Cardiac muscle cell (in vitro differentiated cells and primary cell): ENCODE data around the gene RBL2. TPM values are rescaled to one million over a fixed set of nuclear protein-coding genes. Genes with fewer than 3 reads are reported as not detected.
"Not testable (repeated sequence)": the region's sequence is repeated elsewhere in the genome, so short reads cannot be mapped to it uniquely, and the experiment has no call there.

ENCODE experiments used
- DNase-seq, 2 donors: peaks; one replicate each; pipeline versions ENCODE4 v3.0.0 to v3.0.0-alpha.2; 2010 to 2017; ENCODE audit warnings: low read depth in 1 of 2, low spot score in 1 of 2
- H3K27ac ChIP-seq: fragments of 200-600 bp; sonication (generic); 2 replicates; pipeline ENCODE4 v1.5.1; 2016
- H3K27me3 ChIP-seq: fragments of 200-600 bp; sonication (generic); 2 replicates; pipeline ENCODE4 v1.6.0; 2016; ENCODE audit warnings: control low read depth
- H3K36me3 ChIP-seq: fragments of 200-600 bp; sonication (generic); 2 replicates; pipeline ENCODE4 v1.5.1; 2016; ENCODE audit warnings: control low read depth
- H3K4me1 ChIP-seq: fragments of 200-600 bp; sonication (generic); 2 replicates; pipeline ENCODE4 v1.8.1; 2017; ENCODE audit warnings: low read depth, mild to moderate bottlenecking, mixed run types
- H3K4me3 ChIP-seq: fragments of 200-600 bp; sonication (generic); 2 replicates; pipeline ENCODE4 v1.5.1; 2016; ENCODE audit warnings: mild to moderate bottlenecking
- H3K9me3 ChIP-seq: fragments of 200-600 bp; sonication (generic); 2 replicates; pipeline ENCODE4 v1.5.1; 2017; ENCODE audit warnings: low read depth, mild to moderate bottlenecking, control low read depth
- CTCF ChIP-seq: IDR thresholded peaks from 2 replicates; pipeline ENCODE4 v1.5.1; 2012; ENCODE audit warnings: low read depth, mild to moderate bottlenecking, low read length
- polyA plus RNA-seq: library from polyadenylated mRNA; unstranded; fragments of >200 nt; fragmentation: Nextera tagmentation; extraction: Ambion mirVana; gene quantifications from 2 replicates; pipeline ENCODE4 v1.2.1, GENCODE V29; 2016
- total RNA-seq: library from RNA; depleted of rRNA; stranded (reverse); fragments of >200 nt; gene quantifications from 2 replicates; pipeline ENCODE4 v1.2.3, GENCODE V29; 2016

The RBL2 gene
- total and polyA plus RNA-seq, 2 experiments from 2014 or later, result 43.1 to 49.8 TPM

- no peak overlapping the region for H3K27ac ChIP-seq
- no peak for DNase-seq
- H3K4me3 ChIP-seq, result no peak overlapping the region
- H3K36me3 ChIP-seq, result no peaks in the 10 kb centered on the region
- no peak for TF ChIP-seq CTCF
- no peaks in the 10 kb centered on the region for H3K4me1 ChIP-seq
- no peaks in the 10 kb centered on the region for H3K9me3 ChIP-seq
- H3K27me3 ChIP-seq, result no peaks in the 10 kb centered on the region
Measured at GRCh38 chr16:53530741-53531140, 96.5 kb downstream of the RBL2 start.

- H3K4me1 ChIP-seq, result peaks cover 6% of the 10 kb centered on the region
- H3K27me3 ChIP-seq, result no peaks in the 10 kb centered on the region
- no peaks in the 10 kb centered on the region for H3K9me3 ChIP-seq
- no peaks in the 10 kb centered on the region for H3K36me3 ChIP-seq
- H3K4me3 ChIP-seq, result no peak overlapping the region
- H3K27ac ChIP-seq, result no peak overlapping the region
- no peak for DNase-seq
- TF ChIP-seq CTCF, result no peak
Measured at GRCh38 chr16:53534206-53534605, 99.9 kb downstream of the RBL2 start.

DNA sequence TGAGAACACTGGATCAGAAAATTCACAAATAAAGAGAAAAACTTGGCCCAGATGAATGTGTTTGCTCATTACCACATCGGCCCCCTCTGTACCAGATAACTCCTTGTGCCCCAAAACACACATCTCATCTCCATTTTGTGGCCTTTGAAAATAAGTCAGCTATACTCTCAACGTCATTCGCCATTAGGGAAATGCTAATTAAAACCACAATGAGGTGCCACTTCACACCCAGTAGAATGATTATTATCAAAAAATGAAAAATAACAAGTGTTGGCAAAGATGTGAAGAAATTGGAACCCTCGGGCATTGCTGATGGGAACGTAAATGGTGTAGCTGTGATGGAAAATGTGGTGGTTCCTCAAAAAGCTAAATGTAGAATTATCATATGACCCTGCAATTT lies 103.4 kb downstream of the RBL2 start:
- H3K9me3 ChIP-seq, result no peaks in the 10 kb centered on the region
- H3K27me3 ChIP-seq, result no peaks in the 10 kb centered on the region
- no peak for DNase-seq
- no peaks in the 10 kb centered on the region for H3K36me3 ChIP-seq
- H3K4me3 ChIP-seq, result no peak overlapping the region
- H3K4me1 ChIP-seq, result peaks cover 6% of the 10 kb centered on the region
- no peak overlapping the region for H3K27ac ChIP-seq
- TF ChIP-seq CTCF, result no peak

DNA sequence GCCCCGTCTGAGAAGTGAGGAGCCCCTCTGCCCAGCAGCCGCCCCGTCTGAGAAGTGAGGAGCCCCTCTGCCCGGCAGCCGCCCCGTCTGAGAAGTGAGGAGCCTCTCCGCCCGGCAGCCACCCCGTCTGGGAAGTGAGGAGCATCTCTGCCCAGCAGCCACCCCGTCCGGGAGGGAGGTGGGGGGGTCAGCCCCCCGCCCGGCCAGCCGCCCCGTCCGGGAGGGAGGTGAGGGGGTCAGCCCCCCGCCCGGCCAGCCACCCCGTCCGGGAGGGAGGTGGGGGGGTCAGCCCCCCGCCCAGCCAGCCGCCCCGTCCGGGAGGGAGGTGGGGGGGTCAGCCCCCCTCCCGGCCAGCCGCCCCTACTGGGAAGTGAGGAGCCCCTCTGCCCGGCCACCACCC lies 105.1 kb downstream of the RBL2 start:
- H3K4me1 ChIP-seq, H3K36me3 ChIP-seq, DNase-seq: not testable (repeated sequence)

GRCh38 chr16:53539759-53540718 lies 105.8 kb downstream of the RBL2 start:
- not testable (repeated sequence) for H3K9me3 ChIP-seq, DNase-seq, H3K36me3 ChIP-seq, H3K4me3 ChIP-seq, H3K27me3 ChIP-seq, H3K27ac ChIP-seq, H3K4me1 ChIP-seq

More for the DNA sequence above, 105.1 kb downstream of the RBL2 start:
- not testable (repeated sequence) for H3K4me3 ChIP-seq, H3K27me3 ChIP-seq, H3K27ac ChIP-seq, H3K9me3 ChIP-seq

Other genes with a start within 250 kb of the RBL2 start
- 33.9 and 58.0 TPM in 2 replicates for gene AKTIP, start 68.7 kb downstream of the RBL2 start, total RNA-seq
- gene AKTIP, start 68.7 kb downstream of the RBL2 start, polyA plus RNA-seq, result 39.4 and 43.2 TPM in 2 replicates